H1 (cell line): ENCODE data around the gene FNDC5.

Experiments
- SP1 ChIP-seq: IDR thresholded peaks from 2 replicates; pipeline ENCODE4 v1.6.1; 2011; ENCODE audit warnings: low read depth, low read length
- TF ChIP-seq, protein P1 (sequence below), 3 experiments: IDR thresholded peaks; 1 replicate in 2 of 3; 2 replicates in 1 of 3; pipeline versions ENCODE4 v1.5.1 to v1.6.1; 2011; ENCODE audit warnings: low read length in 3 of 3, mild to moderate bottlenecking in 3 of 3, inconsistent platforms in 2 of 3, low read depth in 1 of 3, moderate library complexity in 1 of 3; ENCODE audit not compliant: insufficient read depth in 1 of 3; ENCODE audit errors: control extremely low read depth in 1 of 3

DNA sequence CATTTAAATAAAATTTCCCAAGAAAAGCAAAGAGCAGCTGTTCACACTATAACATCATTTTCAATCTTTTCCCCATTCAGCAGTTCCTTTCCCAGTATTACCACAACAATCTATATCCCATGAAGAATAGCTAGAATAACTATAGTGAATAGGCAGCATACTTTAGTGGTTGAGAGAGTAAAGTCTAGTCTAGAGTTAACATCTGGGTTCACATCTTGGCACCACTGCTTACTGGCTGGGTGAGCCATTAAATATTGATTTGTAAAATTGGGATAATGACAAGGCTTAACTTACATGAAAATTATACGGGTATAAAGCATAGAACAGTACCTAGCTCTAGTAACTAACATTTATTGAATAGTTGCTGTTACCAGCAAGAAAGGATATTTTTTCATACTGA is 38.8 kb downstream of the FNDC5 start:
- TF ChIP-seq SP1: no peak
- TF ChIP-seq, protein P1, sequence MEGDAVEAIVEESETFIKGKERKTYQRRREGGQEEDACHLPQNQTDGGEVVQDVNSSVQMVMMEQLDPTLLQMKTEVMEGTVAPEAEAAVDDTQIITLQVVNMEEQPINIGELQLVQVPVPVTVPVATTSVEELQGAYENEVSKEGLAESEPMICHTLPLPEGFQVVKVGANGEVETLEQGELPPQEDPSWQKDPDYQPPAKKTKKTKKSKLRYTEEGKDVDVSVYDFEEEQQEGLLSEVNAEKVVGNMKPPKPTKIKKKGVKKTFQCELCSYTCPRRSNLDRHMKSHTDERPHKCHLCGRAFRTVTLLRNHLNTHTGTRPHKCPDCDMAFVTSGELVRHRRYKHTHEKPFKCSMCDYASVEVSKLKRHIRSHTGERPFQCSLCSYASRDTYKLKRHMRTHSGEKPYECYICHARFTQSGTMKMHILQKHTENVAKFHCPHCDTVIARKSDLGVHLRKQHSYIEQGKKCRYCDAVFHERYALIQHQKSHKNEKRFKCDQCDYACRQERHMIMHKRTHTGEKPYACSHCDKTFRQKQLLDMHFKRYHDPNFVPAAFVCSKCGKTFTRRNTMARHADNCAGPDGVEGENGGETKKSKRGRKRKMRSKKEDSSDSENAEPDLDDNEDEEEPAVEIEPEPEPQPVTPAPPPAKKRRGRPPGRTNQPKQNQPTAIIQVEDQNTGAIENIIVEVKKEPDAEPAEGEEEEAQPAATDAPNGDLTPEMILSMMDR (IDR thresholded peaks at IDR 0.05; ENCODE audit: control extremely low read depth in 1 of 3, insufficient read depth in 1 of 3, low read depth in 1 of 3, low read length in 3 of 3): no peak
